22Rv1 (cell line): ENCODE results near the gene SRPK1.
"Not testable (repeated sequence)": the region's sequence is repeated elsewhere in the genome, so short reads cannot be mapped to it uniquely, and the experiment has no call there.

Experiments
- H3K27ac ChIP-seq: fragments of 450-650 bp; 2 replicates; pipeline ENCODE4 v1.5.1; 2017
- CTCF ChIP-seq: fragments of 450-650 bp; IDR thresholded peaks from 2 replicates; pipeline ENCODE4 v1.5.1; 2017; ENCODE audit warnings: mild to moderate bottlenecking
- ZFX ChIP-seq: fragments of 450-650 bp; IDR thresholded peaks from 2 replicates; pipeline ENCODE4 v1.6.1; 2017; ENCODE audit warnings: antibody characterized with exemption, borderline replicate concordance

Gene SRPK1

GRCh38 chr6:35916056-35916455 lies 4.8 kb downstream of the SRPK1 start:
- TF ChIP-seq CTCF (no peak), ZFX (no peak)
- no peak overlapping the region for H3K27ac ChIP-seq

- H3K27ac ChIP-seq, result no peak overlapping the region
- TF ChIP-seq CTCF, result no peak
- no peak for TF ChIP-seq ZFX
Observed at GRCh38 chr6:35914536-35914935, 6.4 kb downstream of the SRPK1 start.

GRCh38 chr6:35911871-35912653 lies 8.8 kb downstream of the SRPK1 start:
- H3K27ac ChIP-seq, result no peak overlapping the region
- TF ChIP-seq CTCF (no peak), ZFX (no peak)

- not testable (repeated sequence) for H3K27ac ChIP-seq
Observed at GRCh38 chr6:35909571-35909970, 11.3 kb downstream of the SRPK1 start.

GRCh38 chr6:35908753-35909401 lies 12.0 kb downstream of the SRPK1 start:
- H3K27ac ChIP-seq, result not testable (repeated sequence)

- TF ChIP-seq ZFX (no peak), CTCF (no peak)
- H3K27ac ChIP-seq, result no peak overlapping the region
Observed at GRCh38 chr6:35907750-35908149, 13.1 kb downstream of the SRPK1 start.

- no peak overlapping the region for H3K27ac ChIP-seq
Observed at GRCh38 chr6:35906499-35906846, 14.4 kb downstream of the SRPK1 start.

More at GRCh38 chr6:35906499-35906846, 14.4 kb downstream of the SRPK1 start:
- TF ChIP-seq CTCF, result no peak
- TF ChIP-seq ZFX, result no peak
